Fibroblast of lung (primary cell): ENCODE data around the gene GNAL.

Source experiments
- EZH2 ChIP-seq: IDR thresholded peaks from 2 replicates; pipeline ENCODE4 v1.5.1; 2012; ENCODE audit warnings: low read length, control low read depth, mild to moderate bottlenecking; ENCODE audit errors: missing control alignments
- TF ChIP-seq, protein P1 (sequence below), 2 donors: IDR thresholded peaks in 1 of 2; conservative IDR thresholded peaks in 1 of 2; 1 replicate in 1 of 2; 2 replicates in 1 of 2; pipeline ENCODE4 v1.5.1; 2011 to 2012; ENCODE audit warnings: low read length in 2 of 2, control low read depth in 1 of 2, inconsistent platforms in 1 of 2, low read depth in 1 of 2, mild to moderate bottlenecking in 1 of 2

DNA sequence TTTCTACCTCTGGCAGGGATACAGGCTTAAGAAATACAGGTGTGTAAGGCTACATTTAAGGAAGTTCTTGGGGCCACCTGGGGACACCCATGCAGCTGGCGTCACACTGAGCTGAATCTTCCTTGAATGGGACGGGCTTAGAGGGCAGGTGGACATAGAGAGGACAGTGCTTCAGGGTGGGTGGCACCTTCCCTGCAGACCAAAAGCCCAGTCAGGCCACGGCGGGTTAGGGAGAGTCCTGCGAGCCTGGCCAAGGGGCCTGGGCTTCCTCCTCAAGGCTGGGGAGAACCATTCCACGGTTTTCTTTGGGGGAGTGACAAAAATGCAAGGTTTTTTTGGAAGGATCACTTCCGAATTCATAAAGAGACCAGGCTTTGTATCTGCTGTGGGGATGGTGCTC lies 73.4 kb downstream of the GNAL start:
- TF ChIP-seq, protein P1, sequence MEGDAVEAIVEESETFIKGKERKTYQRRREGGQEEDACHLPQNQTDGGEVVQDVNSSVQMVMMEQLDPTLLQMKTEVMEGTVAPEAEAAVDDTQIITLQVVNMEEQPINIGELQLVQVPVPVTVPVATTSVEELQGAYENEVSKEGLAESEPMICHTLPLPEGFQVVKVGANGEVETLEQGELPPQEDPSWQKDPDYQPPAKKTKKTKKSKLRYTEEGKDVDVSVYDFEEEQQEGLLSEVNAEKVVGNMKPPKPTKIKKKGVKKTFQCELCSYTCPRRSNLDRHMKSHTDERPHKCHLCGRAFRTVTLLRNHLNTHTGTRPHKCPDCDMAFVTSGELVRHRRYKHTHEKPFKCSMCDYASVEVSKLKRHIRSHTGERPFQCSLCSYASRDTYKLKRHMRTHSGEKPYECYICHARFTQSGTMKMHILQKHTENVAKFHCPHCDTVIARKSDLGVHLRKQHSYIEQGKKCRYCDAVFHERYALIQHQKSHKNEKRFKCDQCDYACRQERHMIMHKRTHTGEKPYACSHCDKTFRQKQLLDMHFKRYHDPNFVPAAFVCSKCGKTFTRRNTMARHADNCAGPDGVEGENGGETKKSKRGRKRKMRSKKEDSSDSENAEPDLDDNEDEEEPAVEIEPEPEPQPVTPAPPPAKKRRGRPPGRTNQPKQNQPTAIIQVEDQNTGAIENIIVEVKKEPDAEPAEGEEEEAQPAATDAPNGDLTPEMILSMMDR (conservative IDR thresholded peaks at IDR 0.05 in 1 of 2, IDR thresholded peaks at IDR 0.05 in 1 of 2; ENCODE audit: low read depth in 1 of 2, low read length in 2 of 2): no peak
- no peak for TF ChIP-seq EZH2
